ENCODE results near the gene CD58.

The CD58 gene

GRCh38 chr1:116492358-116492811 is 78.4 kb downstream of the CD58 start:
- no peak overlapping the region for H3K27ac ChIP-seq (ENCODE audit: extremely low read depth, low read depth, low read length)
- POLR2A ChIA-PET, result interaction anchor here (0.6 kb wide), 1 partner anchor 32 kb away, joined by 3 read pairs; no protein-coding TSS in a partner anchor
- TF ChIP-seq ZNF19 (tag by site-specific recombination; IDR thresholded peaks at IDR 0.05; ENCODE audit: low read depth) (no peak), EGR2 (tag by site-specific recombination; IDR thresholded peaks at IDR 0.05; ENCODE audit: low read depth) (peak; percentile 89), ZFHX2 (tag by site-specific recombination; conservative IDR thresholded peaks at IDR 0.05) (peak; percentile 87)
- H3K9me3 ChIP-seq (ENCODE audit: control insufficient read depth, insufficient read depth, low read depth, low read length), result no peaks in the 10 kb centered on the region
- no peaks in the 10 kb centered on the region for H3K36me3 ChIP-seq (ENCODE audit: control insufficient read depth in 2 of 2, insufficient read depth in 1 of 2, low read length in 2 of 2)
- CTCF ChIA-PET, result interaction anchor here (0.6 to 3.2 kb wide), 6 partner anchors 8 to 353 kb away, joined by 3 to 17 read pairs (median 6); no protein-coding TSS in a partner anchor
- no peaks in the 10 kb centered on the region for H3K4me1 ChIP-seq (ENCODE audit: control insufficient read depth, insufficient read depth, low read length)
- H3K4me3 ChIP-seq (ENCODE audit: low read depth, low read length), result no peak overlapping the region

- no peak overlapping the region for H3K27ac ChIP-seq (ENCODE audit: extremely low read depth, low read depth, low read length)
- H3K36me3 ChIP-seq (ENCODE audit: control insufficient read depth in 2 of 2, insufficient read depth in 1 of 2, low read length in 2 of 2), result no peaks in the 10 kb centered on the region
- ChIA-PET POLR2A (no interaction called here), CTCF (interaction anchor here (0.6 to 3.2 kb wide), 5 partner anchors 7 to 352 kb away, joined by 3 to 16 read pairs (median 4); no protein-coding TSS in a partner anchor)
- no peak for TF ChIP-seq ZNF76 (tag by site-specific recombination; IDR thresholded peaks at IDR 0.05; ENCODE audit: borderline replicate concordance, low read depth)
- TF ChIP-seq ZNF639 (tag by site-specific recombination; IDR thresholded peaks at IDR 0.05), result no peak
- no peak for TF ChIP-seq ZNF777 (tag by site-specific recombination; IDR thresholded peaks at IDR 0.05; ENCODE audit: borderline replicate concordance)
- no peak for TF ChIP-seq ZBTB26 (tag by site-specific recombination; optimal IDR thresholded peaks at IDR 0.05)
- no peak for TF ChIP-seq SETDB1 (IDR thresholded peaks at IDR 0.05; ENCODE audit: insufficient read length, low read length)
- no peak for TF ChIP-seq ZXDB (tag by site-specific recombination; IDR thresholded peaks at IDR 0.05)
- no peak for TF ChIP-seq ZFHX2 (tag by site-specific recombination; conservative IDR thresholded peaks at IDR 0.05)
- no peak for TF ChIP-seq ZSCAN30 (tag by site-specific recombination; IDR thresholded peaks at IDR 0.05)
- no peak for TF ChIP-seq ATF2 (tag by site-specific recombination; IDR thresholded peaks at IDR 0.05; ENCODE audit: low read depth)
- no peaks in the 10 kb centered on the region for H3K9me3 ChIP-seq (ENCODE audit: control insufficient read depth, insufficient read depth, low read depth, low read length)
- H3K4me1 ChIP-seq (ENCODE audit: control insufficient read depth, insufficient read depth, low read length), result no peaks in the 10 kb centered on the region
- no peak overlapping the region for H3K4me3 ChIP-seq (ENCODE audit: low read depth, low read length)
Measured at GRCh38 chr1:116491700-116492357, 79.0 kb downstream of the CD58 start.

- Histone ChIP-seq H3K27ac (ENCODE audit: extremely low read depth, low read depth, low read length) (no peak overlapping the region), H3K9me3 (ENCODE audit: control insufficient read depth, insufficient read depth, low read depth, low read length) (no peaks in the 10 kb centered on the region), H3K4me1 (ENCODE audit: control insufficient read depth, insufficient read depth, low read length) (no peaks in the 10 kb centered on the region), H3K4me3 (ENCODE audit: low read depth, low read length) (no peak overlapping the region), H3K36me3 (ENCODE audit: control insufficient read depth in 2 of 2, insufficient read depth in 1 of 2, low read length in 2 of 2) (no peaks in the 10 kb centered on the region)
- no peak for TF ChIP-seq ZNF280C (tag by site-specific recombination; IDR thresholded peaks at IDR 0.05)
- no peak for TF ChIP-seq ZNF175 (tag by site-specific recombination; IDR thresholded peaks at IDR 0.05)
- no peak for TF ChIP-seq ZNF292 (tag by site-specific recombination; IDR thresholded peaks at IDR 0.05; ENCODE audit: borderline replicate concordance, low read depth)
- TF ChIP-seq ZBTB7A (tag by site-specific recombination; IDR thresholded peaks at IDR 0.05; ENCODE audit: low read depth), result no peak
- TF ChIP-seq ZNF239 (tag by site-specific recombination; IDR thresholded peaks at IDR 0.05), result no peak
- TF ChIP-seq ATF2 (tag by site-specific recombination; IDR thresholded peaks at IDR 0.05; ENCODE audit: low read depth), result no peak
- no peak for TF ChIP-seq ZBTB17 (tag by site-specific recombination; IDR thresholded peaks at IDR 0.05)
- TF ChIP-seq ZIC2 (tag by site-specific recombination; IDR thresholded peaks at IDR 0.05), result peak; percentile 67
- no peak for TF ChIP-seq KLF16 (tag by site-specific recombination; IDR thresholded peaks at IDR 0.05)
- POLR2A ChIA-PET, result no interaction called here
- CTCF ChIA-PET, result interaction anchor here (0.6 to 10.8 kb wide), 4 partner anchors 8 to 349 kb away, joined by 4 to 331 read pairs (median 6); no protein-coding TSS in a partner anchor
Measured at GRCh38 chr1:116490588-116490987, 80.2 kb downstream of the CD58 start.

Data from HEK293 (cell line).